ENCODE measurements around the gene RABGGTA.

The RABGGTA gene

DNA sequence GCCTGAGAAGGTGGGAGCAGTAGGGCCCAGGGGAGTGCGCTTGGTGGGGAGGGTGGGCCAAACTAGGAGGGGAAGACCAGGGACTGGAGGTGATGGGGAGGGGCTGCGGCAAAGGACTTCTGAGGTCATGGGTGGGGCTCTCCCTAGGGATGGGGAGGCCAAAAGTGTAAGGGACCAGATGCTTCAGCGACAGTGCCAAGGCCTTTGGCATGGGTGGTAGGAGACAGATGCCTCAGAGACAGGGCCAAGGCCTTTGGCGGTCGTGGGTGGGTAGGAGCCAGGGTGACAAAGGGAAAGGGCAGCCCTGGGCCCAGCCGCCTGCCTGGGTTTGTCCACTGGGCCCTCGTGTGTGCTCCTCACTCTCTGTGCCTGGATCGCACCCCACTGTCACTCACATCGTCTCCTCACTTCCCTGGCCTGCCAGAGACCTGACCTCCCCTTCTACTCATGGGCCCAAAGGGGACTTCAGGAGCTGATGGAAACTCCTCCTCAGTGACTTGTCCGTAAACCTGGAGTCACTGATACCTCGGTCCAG, 13.2 kb upstream of the RABGGTA start:
- Histone ChIP-seq H3K9me3 (ENCODE audit: control insufficient read depth, low read length) (no peaks in the 10 kb centered on the region), H3K9ac (ENCODE audit: low read length) (no peak overlapping the region), H3K4me1 (ENCODE audit: control insufficient read depth, insufficient read depth, low read length) (peaks cover 17% of the 10 kb centered on the region), H3K36me3 (ENCODE audit: control insufficient read depth, insufficient read depth, low read length, severe bottlenecking) (peaks cover 4% of the 10 kb centered on the region), H3K4me3 (ENCODE audit: low read length) (no peak overlapping the region), H3K27me3 (replicated peaks; ENCODE audit: control insufficient read depth, insufficient read depth, low read length) (no peaks in the 10 kb centered on the region)
- DNase-seq (ENCODE audit: low read depth) = no peak

DNA sequence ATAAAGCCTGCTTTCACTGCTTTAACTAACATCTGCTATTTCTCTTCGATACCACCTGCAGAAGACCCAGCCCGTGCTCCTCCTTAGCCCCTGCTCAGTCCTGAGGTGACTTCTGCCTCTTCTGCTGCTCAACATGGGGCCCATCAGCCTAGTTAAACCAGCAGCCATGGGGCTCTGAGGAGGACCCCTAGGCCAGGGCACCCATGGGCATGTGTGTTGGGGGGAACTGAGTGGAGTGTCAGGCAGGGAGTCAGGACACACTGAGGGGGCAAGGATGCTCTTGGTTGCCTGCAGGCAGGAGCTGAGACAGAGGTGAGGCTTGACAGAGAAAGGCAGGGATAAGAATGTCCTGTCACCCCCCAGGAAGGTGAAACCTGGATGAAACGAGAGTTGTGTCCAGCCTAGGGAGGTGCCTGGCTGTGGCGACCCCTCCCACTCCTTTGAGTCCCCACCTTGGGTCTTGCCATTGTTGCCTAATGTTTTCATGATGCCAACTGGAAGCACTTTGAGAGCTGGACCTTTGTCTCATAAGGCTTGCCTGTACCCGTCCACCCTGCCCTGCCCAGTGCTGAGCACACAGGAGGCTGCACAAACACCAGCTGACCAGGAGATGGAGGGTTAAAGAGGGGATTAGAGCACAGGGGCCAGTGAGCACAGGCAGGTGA, 12.5 kb upstream of the RABGGTA start:
- H3K4me1 ChIP-seq (ENCODE audit: control insufficient read depth, insufficient read depth, low read length) = peaks cover 23% of the 10 kb centered on the region
- H3K4me3 ChIP-seq (ENCODE audit: low read length) = no peak overlapping the region
- H3K9ac ChIP-seq (ENCODE audit: low read length) = no peak overlapping the region
- no peaks in the 10 kb centered on the region for H3K36me3 ChIP-seq (ENCODE audit: control insufficient read depth, insufficient read depth, low read length, severe bottlenecking)
- no peaks in the 10 kb centered on the region for H3K27me3 ChIP-seq (replicated peaks; ENCODE audit: control insufficient read depth, insufficient read depth, low read length)
- DNase-seq (ENCODE audit: low read depth) = no peak
- no peaks in the 10 kb centered on the region for H3K9me3 ChIP-seq (ENCODE audit: control insufficient read depth, low read length)

DNA sequence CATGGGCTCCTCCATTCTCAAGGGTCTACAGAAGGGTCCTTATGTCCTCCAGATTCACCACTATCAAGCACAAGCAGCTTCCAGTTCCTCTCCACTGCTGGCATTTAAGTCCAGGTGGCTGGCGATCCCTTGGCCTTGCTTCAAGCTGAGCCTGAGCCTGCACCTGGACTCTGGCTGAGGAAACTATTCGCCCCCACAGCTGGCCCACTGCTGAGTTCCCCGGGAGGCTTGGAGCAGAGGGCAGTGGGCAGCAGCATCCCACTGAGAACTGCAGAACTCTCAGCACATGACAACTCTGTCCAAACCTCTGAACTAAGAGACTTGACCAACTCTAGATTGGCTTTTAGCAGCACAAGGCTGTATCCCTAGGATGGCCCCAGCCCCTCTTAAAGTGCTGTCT, 11.3 kb upstream of the RABGGTA start:
- Histone ChIP-seq H3K4me1 (ENCODE audit: control insufficient read depth, insufficient read depth, low read length) (peaks cover 29% of the 10 kb centered on the region), H3K9me3 (ENCODE audit: control insufficient read depth, low read length) (no peaks in the 10 kb centered on the region), H3K4me3 (ENCODE audit: low read length) (no peak overlapping the region), H3K36me3 (ENCODE audit: control insufficient read depth, insufficient read depth, low read length, severe bottlenecking) (no peaks in the 10 kb centered on the region), H3K9ac (ENCODE audit: low read length) (no peak overlapping the region), H3K27me3 (replicated peaks; ENCODE audit: control insufficient read depth, insufficient read depth, low read length) (no peaks in the 10 kb centered on the region)
- DNase-seq (ENCODE audit: low read depth) = no peak

DNA sequence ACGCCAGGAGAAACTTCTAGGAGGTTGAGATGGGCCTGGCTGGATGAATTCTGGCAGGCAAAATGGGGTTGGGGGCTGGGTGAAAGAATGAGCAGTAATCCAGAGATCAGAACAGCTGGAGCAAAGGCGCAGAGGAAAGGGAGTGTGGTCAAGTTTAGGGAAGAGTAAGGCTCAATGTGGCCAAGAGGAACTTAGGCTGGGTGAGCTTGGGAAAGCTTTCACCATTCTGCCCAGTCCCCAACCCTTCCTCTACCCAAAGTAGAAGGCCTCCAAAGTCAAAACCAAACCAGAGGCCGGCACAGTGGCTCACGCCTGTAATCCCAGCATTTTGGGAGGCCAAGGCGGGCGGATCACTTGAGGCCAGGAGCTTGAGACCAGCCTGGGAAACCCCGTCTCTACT, 10.2 kb upstream of the RABGGTA start:
- no peaks in the 10 kb centered on the region for H3K36me3 ChIP-seq (ENCODE audit: control insufficient read depth, insufficient read depth, low read length, severe bottlenecking)
- peaks cover 38% of the 10 kb centered on the region for H3K4me1 ChIP-seq (ENCODE audit: control insufficient read depth, insufficient read depth, low read length)
- DNase-seq (ENCODE audit: low read depth) = no peak

DNA sequence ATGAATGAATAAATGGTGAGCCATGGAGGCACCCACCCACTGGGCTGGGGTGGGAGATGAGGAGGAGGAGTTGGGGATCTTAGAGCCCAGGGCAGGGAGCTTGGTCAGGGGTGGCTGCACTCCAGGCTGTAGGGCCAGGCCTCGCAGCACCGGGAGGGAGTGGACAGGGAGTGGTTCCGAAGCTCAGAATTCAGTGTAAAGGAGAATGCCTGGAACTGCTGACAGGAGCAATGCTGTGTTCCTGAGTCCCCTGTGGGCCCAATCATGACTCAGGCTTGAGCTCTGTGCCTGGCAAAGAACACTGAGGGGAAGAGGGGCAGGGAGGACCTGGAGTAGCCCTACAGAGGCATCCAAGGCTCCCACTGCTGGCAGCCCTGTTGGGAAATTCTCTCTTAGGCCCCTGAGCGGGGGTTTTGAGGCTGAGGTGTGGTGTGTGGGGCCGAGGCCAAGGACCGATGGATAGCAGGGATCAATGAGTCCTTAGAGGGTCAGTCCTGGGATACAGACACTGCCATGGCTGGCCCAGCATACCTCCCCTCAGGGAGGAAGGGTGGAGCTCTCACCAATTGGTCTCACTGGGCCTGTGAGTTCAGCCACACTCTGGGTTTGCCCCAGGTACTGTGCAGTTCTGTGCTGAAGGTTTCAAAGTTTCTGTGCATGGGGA, 9.5 kb upstream of the RABGGTA start:
- Histone ChIP-seq H3K27me3 (replicated peaks; ENCODE audit: control insufficient read depth, insufficient read depth, low read length) (no peaks in the 10 kb centered on the region), H3K9me3 (ENCODE audit: control insufficient read depth, low read length) (no peaks in the 10 kb centered on the region), H3K9ac (ENCODE audit: low read length) (peak overlapping the region; percentile 55), H3K4me3 (ENCODE audit: low read length) (peak overlapping the region; percentile 13), H3K36me3 (ENCODE audit: control insufficient read depth, insufficient read depth, low read length, severe bottlenecking) (no peaks in the 10 kb centered on the region), H3K4me1 (ENCODE audit: control insufficient read depth, insufficient read depth, low read length) (peaks cover 38% of the 10 kb centered on the region)
- DNase-seq (ENCODE audit: low read depth) = peak; percentile 42

More for the DNA sequence above, 10.2 kb upstream of the RABGGTA start:
- no peak overlapping the region for H3K9ac ChIP-seq (ENCODE audit: low read length)
- no peaks in the 10 kb centered on the region for H3K27me3 ChIP-seq (replicated peaks; ENCODE audit: control insufficient read depth, insufficient read depth, low read length)
- no peaks in the 10 kb centered on the region for H3K9me3 ChIP-seq (ENCODE audit: control insufficient read depth, low read length)
- H3K4me3 ChIP-seq (ENCODE audit: low read length) = no peak overlapping the region

DNA sequence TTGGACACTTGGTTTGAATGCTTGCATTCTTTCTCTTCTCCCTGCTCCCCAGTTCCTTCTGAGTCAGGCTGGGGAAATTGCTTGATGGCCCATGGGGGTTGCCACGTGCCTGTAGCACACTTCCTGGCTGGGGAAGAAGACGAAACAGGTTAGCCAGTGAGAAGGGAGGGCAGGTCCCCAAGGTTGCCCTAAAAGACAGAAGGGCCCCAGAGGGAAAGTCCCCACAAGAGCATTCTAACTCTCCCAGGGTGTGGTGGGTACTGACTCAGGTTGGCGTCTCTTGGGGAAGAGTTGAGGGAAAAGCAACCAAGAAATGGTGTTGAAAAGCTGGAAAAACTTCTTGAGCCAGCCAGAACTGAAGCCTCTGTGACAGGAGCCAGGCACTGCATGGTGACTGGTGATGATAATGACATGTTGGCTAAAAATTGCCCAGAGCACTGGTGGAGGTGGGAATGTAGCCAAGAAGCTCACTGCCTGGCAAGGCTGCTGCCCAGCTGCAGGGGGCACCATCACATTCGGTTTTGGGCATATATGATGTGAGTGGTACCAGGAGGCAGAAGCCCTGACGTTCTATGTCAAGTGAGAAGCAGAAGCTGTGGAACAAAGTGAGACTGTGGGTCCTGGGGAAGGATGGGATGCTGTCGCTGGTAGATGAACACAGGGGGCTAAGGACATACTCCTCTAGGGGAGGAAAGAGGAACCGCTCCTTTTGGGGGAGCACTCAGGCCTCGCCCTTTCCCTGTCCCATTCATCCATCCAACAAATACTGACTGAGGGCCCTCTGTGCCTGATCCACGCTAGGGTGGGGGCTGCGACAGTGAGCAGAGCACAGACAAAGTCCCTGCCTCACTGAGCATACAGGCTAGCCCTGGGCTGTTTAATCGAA, 8.1 kb upstream of the RABGGTA start:
- no peak overlapping the region for H3K9ac ChIP-seq (ENCODE audit: low read length)
- no peaks in the 10 kb centered on the region for H3K27me3 ChIP-seq (replicated peaks; ENCODE audit: control insufficient read depth, insufficient read depth, low read length)
- H3K36me3 ChIP-seq (ENCODE audit: control insufficient read depth, insufficient read depth, low read length, severe bottlenecking) = no peaks in the 10 kb centered on the region
- no peak overlapping the region for H3K4me3 ChIP-seq (ENCODE audit: low read length)
- no peak for DNase-seq (ENCODE audit: low read depth)
- peaks cover 38% of the 10 kb centered on the region for H3K4me1 ChIP-seq (ENCODE audit: control insufficient read depth, insufficient read depth, low read length)
- no peaks in the 10 kb centered on the region for H3K9me3 ChIP-seq (ENCODE audit: control insufficient read depth, low read length)

DNA sequence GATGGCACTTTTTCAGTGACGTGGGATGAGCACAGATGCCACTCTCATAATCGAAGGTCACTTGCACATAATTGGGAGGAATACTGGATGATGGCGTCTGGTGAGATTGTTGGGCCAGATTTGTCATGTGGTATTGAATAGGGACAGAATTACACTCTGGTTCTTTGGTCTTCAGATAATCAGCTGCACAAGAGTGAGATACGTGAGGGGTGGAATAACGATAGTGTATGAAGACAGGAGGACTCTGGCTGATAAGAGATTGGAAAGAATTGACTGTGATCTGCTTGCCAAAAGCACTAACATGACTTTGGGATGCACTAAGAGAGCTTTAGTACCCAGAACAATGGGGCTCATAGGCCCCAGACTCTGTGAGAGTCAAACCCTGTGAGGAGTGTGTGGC, 7.0 kb upstream of the RABGGTA start:
- Histone ChIP-seq H3K4me1 (ENCODE audit: control insufficient read depth, insufficient read depth, low read length) (peaks cover 48% of the 10 kb centered on the region), H3K4me3 (ENCODE audit: low read length) (no peak overlapping the region), H3K36me3 (ENCODE audit: control insufficient read depth, insufficient read depth, low read length, severe bottlenecking) (no peaks in the 10 kb centered on the region), H3K9me3 (ENCODE audit: control insufficient read depth, low read length) (no peaks in the 10 kb centered on the region), H3K27me3 (replicated peaks; ENCODE audit: control insufficient read depth, insufficient read depth, low read length) (no peaks in the 10 kb centered on the region), H3K9ac (ENCODE audit: low read length) (no peak overlapping the region)
- DNase-seq (ENCODE audit: low read depth) = no peak

DNA sequence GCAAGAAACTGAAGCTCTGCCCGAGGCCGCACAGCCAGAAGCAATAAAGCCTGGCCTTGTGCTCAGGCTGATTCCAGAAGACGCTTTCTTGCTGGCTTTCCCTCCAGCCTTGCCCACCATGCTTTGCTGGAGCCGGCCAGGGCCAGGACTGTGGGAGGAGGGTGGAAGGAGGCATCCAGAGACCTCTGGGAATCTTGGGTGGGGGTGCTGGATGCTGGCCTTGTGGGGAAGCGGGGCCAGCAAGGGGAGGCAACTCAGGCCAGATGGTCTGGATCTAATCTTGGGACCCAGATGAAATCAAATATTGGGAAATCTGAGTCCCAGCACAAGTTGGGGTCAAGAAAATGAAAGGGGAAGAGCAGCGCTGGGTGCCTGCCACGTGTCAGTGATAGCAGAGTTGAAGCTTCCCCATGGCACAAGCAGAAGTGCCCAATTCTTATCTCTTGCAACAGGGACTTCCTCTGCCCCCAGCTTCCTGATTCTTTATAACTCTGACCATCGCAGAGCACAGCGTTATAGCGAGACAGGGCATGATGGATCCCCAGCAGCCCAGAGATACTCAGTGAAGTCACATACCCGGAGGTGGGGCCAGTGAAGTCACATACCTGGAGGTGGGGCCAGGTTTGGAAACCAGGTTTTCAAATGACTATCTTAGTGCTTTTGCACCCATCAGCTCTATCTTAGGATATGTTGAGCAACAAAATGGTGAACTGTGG, 6.4 kb upstream of the RABGGTA start:
- Histone ChIP-seq H3K9me3 (ENCODE audit: control insufficient read depth, low read length) (no peaks in the 10 kb centered on the region), H3K9ac (ENCODE audit: low read length) (peak overlapping the region; percentile 39), H3K27me3 (replicated peaks; ENCODE audit: control insufficient read depth, insufficient read depth, low read length) (no peaks in the 10 kb centered on the region), H3K4me3 (ENCODE audit: low read length) (no peak overlapping the region), H3K4me1 (ENCODE audit: control insufficient read depth, insufficient read depth, low read length) (peaks cover 50% of the 10 kb centered on the region), H3K36me3 (ENCODE audit: control insufficient read depth, insufficient read depth, low read length, severe bottlenecking) (no peaks in the 10 kb centered on the region)
- DNase-seq (ENCODE audit: low read depth) = no peak

DNA sequence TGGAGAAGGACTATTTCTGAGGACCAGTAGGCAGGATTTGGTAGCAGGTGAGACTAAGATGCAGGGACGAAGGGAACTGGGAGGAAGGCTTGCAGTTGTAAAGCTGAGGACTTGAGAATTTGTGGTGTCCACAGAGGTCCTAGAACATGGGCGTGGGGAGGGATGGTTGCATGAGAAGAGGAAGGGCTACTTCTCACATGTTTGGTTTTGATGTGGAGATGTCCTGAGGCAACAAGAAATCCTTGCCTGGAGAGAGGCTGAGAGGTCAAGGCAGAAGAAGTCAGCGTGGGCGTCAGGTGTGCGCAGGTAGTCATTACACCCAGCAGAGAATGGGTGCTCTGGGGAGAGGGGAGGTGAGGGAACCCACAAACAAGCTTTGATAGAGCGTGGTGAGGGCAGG, 5.7 kb upstream of the RABGGTA start:
- H3K4me1 ChIP-seq (ENCODE audit: control insufficient read depth, insufficient read depth, low read length) = peaks cover 50% of the 10 kb centered on the region
- no peak for DNase-seq (ENCODE audit: low read depth)
- peak overlapping the region; percentile 39 for H3K9ac ChIP-seq (ENCODE audit: low read length)
- no peaks in the 10 kb centered on the region for H3K36me3 ChIP-seq (ENCODE audit: control insufficient read depth, insufficient read depth, low read length, severe bottlenecking)
- H3K9me3 ChIP-seq (ENCODE audit: control insufficient read depth, low read length) = no peaks in the 10 kb centered on the region
- no peaks in the 10 kb centered on the region for H3K27me3 ChIP-seq (replicated peaks; ENCODE audit: control insufficient read depth, insufficient read depth, low read length)
- H3K4me3 ChIP-seq (ENCODE audit: low read length) = no peak overlapping the region

DNA sequence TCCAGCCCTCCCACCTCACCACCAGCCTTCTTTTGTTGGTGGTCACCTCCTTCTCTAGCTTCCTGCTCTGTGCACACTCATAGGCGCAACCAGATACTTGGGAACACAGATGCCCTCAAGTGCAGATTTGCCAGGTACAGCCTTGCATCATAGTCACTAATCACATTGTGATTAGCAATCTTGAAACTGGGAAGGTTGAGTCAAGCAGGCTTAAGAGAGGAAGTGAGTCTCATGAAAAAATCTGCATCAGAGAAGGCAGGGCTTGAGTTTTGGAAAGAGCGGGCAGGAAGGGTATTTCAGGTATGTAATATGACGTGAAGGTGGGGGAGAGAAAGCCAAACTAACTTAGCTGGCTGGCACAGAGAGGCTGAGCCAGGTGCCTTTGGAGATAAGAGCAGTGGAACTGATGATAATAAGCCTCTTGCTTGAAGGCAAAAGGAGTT, 2.7 kb upstream of the RABGGTA start:
- Histone ChIP-seq H3K4me3 (ENCODE audit: low read length) (no peak overlapping the region), H3K36me3 (ENCODE audit: control insufficient read depth, insufficient read depth, low read length, severe bottlenecking) (peaks cover 7% of the 10 kb centered on the region), H3K9ac (ENCODE audit: low read length) (no peak overlapping the region), H3K4me1 (ENCODE audit: control insufficient read depth, insufficient read depth, low read length) (peaks cover 40% of the 10 kb centered on the region), H3K27me3 (replicated peaks; ENCODE audit: control insufficient read depth, insufficient read depth, low read length) (no peaks in the 10 kb centered on the region), H3K9me3 (ENCODE audit: control insufficient read depth, low read length) (no peaks in the 10 kb centered on the region)
- no peak for DNase-seq (ENCODE audit: low read depth)

Data from adipocyte (in vitro differentiated cells).